B cell (primary cell): ENCODE results near the gene HOXB7.

ENCODE experiments used
- EZH2 ChIP-seq: IDR thresholded peaks from 2 replicates; pipeline ENCODE4 v1.6.1; 2012; ENCODE audit warnings: borderline replicate concordance, low read depth, mild to moderate bottlenecking, moderate library complexity, low read length; ENCODE audit not compliant: insufficient read depth, poor library complexity, severe bottlenecking
- TF ChIP-seq, protein P1 (sequence below): fragments of 200-600 bp; IDR thresholded peaks from one replicate; pipeline ENCODE4 v1.8.0; 2022; ENCODE audit warnings: antibody characterized with exemption, mild to moderate bottlenecking

DNA sequence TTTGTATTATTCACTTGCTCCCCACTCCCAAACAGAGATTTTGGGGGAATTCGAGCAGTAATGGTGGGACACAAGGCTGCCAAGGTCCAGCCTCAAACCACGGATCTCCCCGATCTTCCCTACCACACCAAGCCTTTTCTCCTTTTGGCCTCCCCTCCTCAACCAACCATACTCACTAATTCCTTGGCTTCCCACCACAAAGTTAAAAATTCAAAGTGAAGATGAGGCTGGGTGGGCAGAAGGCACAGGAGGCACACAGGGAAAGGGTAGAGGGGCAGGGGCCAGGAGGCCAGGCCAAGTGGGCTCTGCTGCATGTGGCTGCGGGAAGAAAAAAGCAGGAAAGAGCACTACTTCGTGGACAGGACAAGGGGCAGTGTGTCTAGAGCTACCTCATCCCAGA, 47.9 kb downstream of the HOXB7 start:
- TF ChIP-seq, protein P1, sequence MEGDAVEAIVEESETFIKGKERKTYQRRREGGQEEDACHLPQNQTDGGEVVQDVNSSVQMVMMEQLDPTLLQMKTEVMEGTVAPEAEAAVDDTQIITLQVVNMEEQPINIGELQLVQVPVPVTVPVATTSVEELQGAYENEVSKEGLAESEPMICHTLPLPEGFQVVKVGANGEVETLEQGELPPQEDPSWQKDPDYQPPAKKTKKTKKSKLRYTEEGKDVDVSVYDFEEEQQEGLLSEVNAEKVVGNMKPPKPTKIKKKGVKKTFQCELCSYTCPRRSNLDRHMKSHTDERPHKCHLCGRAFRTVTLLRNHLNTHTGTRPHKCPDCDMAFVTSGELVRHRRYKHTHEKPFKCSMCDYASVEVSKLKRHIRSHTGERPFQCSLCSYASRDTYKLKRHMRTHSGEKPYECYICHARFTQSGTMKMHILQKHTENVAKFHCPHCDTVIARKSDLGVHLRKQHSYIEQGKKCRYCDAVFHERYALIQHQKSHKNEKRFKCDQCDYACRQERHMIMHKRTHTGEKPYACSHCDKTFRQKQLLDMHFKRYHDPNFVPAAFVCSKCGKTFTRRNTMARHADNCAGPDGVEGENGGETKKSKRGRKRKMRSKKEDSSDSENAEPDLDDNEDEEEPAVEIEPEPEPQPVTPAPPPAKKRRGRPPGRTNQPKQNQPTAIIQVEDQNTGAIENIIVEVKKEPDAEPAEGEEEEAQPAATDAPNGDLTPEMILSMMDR: no peak
- no peak for TF ChIP-seq EZH2
